Keratinocyte (primary cell): ENCODE results near the gene ZFP64. TPM values are rescaled to one million over a fixed set of nuclear protein-coding genes. Genes with fewer than 3 reads are reported as not detected.

Experiments
- DNase-seq: peaks from one replicate; pipeline ENCODE4 v3.0.0-alpha.2; 2011; ENCODE audit warnings: low read depth, missing footprints, low spot score
- FAIRE-seq: peaks from 2 replicates; lab custom pipeline; 2011; peaks lifted over from hg19 to GRCh38; lab: Jason Lieb, UNC
- H2AFZ ChIP-seq: 2 replicates; pipeline ENCODE4 v1.6.0; 2012; ENCODE audit warnings: low read length, control low read depth, inconsistent platforms; ENCODE audit not compliant: control insufficient read depth
- H3K27ac ChIP-seq: 2 replicates; pipeline ENCODE4 v1.5.1; 2011; ENCODE audit warnings: low read length; ENCODE audit not compliant: control insufficient read depth, insufficient read depth
- H3K27me3 ChIP-seq: 3 replicates; pipeline ENCODE4 v1.6.0; 2011; ENCODE audit warnings: low read length; ENCODE audit not compliant: control insufficient read depth, insufficient read depth; ENCODE audit errors: extremely low read depth
- H3K36me3 ChIP-seq, 2 experiments: 2 replicates in 1 of 2; 3 replicates in 1 of 2; pipeline ENCODE4 v1.5.1; 2011; ENCODE audit warnings: low read length in 2 of 2, mild to moderate bottlenecking in 1 of 2; ENCODE audit not compliant: control insufficient read depth in 2 of 2, insufficient read depth in 2 of 2; ENCODE audit errors: extremely low read depth in 1 of 2
- H3K4me1 ChIP-seq: 3 replicates; pipeline ENCODE4 v1.5.1; 2011; ENCODE audit warnings: low read length; ENCODE audit not compliant: control insufficient read depth, insufficient read depth; ENCODE audit errors: extremely low read depth
- H3K4me2 ChIP-seq: 3 replicates; pipeline ENCODE4 v1.6.0; 2011; ENCODE audit warnings: low read depth, low read length; ENCODE audit not compliant: control insufficient read depth, insufficient read depth; ENCODE audit errors: extremely low read depth
- H3K4me3 ChIP-seq, 3 experiments: fragments of 200-600 bp in 1 of 3; sonication (generic) in 1 of 3; 2 replicates in 2 of 3; 3 replicates in 1 of 3; pipeline ENCODE4 v1.5.1; 2011 to 2016; ENCODE audit warnings: low read length in 3 of 3, mild to moderate bottlenecking in 3 of 3, control low read depth in 2 of 3, inconsistent platforms in 1 of 3, low read depth in 1 of 3, mixed read lengths in 1 of 3, mixed run types in 1 of 3, moderate library complexity in 1 of 3; ENCODE audit not compliant: control insufficient read depth in 2 of 3, insufficient read depth in 2 of 3; ENCODE audit errors: extremely low read depth in 1 of 3
- H3K79me2 ChIP-seq: 2 replicates; pipeline ENCODE4 v1.6.0; 2012; ENCODE audit warnings: low read length; ENCODE audit not compliant: control insufficient read depth, insufficient read depth
- H3K9ac ChIP-seq: 3 replicates; pipeline ENCODE4 v1.6.0; 2011; ENCODE audit warnings: low read length; ENCODE audit not compliant: control insufficient read depth, insufficient read depth; ENCODE audit errors: extremely low read depth
- H3K9me1 ChIP-seq: 3 replicates; pipeline ENCODE4 v1.6.0; 2011; ENCODE audit warnings: low read length; ENCODE audit not compliant: control insufficient read depth, insufficient read depth; ENCODE audit errors: extremely low read depth
- H3K9me3 ChIP-seq: 2 replicates; pipeline ENCODE4 v1.5.1; 2012; ENCODE audit warnings: low read depth, low read length; ENCODE audit not compliant: control insufficient read depth
- H4K20me1 ChIP-seq: 3 replicates; pipeline ENCODE4 v1.6.0; 2011; ENCODE audit warnings: low read length; ENCODE audit not compliant: control insufficient read depth, insufficient read depth; ENCODE audit errors: extremely low read depth
- CTCF ChIP-seq, 3 experiments: IDR thresholded peaks in 1 of 3; conservative IDR thresholded peaks in 1 of 3; optimal IDR thresholded peaks in 1 of 3; 2 replicates in 2 of 3; 3 replicates in 1 of 3; pipeline versions ENCODE3 to v1.5.1; 2011; ENCODE audit warnings: low read length in 3 of 3, mild to moderate bottlenecking in 3 of 3, moderate library complexity in 2 of 3, control low read depth in 1 of 3, inconsistent platforms in 1 of 3; ENCODE audit not compliant: insufficient read depth in 2 of 3; ENCODE audit errors: extremely low read depth in 1 of 3
- EZH2 ChIP-seq: IDR thresholded peaks from one replicate; pipeline ENCODE4 v1.6.1; 2012; ENCODE audit warnings: inconsistent platforms, mild to moderate bottlenecking, low read length, moderate library complexity
- dilution Hi-C: fragments of 300-500 bp; cut with MboI; formaldehyde crosslinking; loops from one replicate; pipeline ENCODE4 v1.7.0; 2020; ENCODE audit warnings: low sequenced_read_pairs; ENCODE audit not compliant: extremely low pct_ligation_motif_present
- polyA plus RNA-seq, 5 experiments: library from polyadenylated mRNA; depleted of rRNA in 3 of 5; stranded (reverse) in 3 of 5; stranded (forward) in 1 of 5; unstranded in 1 of 5; fragments of >200 nt; gene quantifications; 1 replicate in 1 of 5; 2 replicates in 3 of 5; 3 replicates in 1 of 5; pipeline versions ENCODE4 v1.2.1 to v1.2.3, GENCODE V29; 2011 to 2012; ENCODE audit warnings: missing spikeins in 2 of 5, low read depth in 1 of 5, low replicate concordance in 1 of 5

Gene ZFP64
- polyA plus RNA-seq, 1 donor (not counting 4 experiments of a cell fraction or from before 2014, with no cell fraction given) = 27.9 TPM

- no peak for FAIRE-seq
- Histone ChIP-seq H3K4me1 (no peaks in the 10 kb centered on the region), H3K36me3 (peaks cover 11 to 16% of the 10 kb centered on the region in 2 experiments), H3K79me2 (no peaks in the 10 kb centered on the region), H3K4me3 (no peak overlapping the region), H4K20me1 (no peaks in the 10 kb centered on the region), H3K27ac (no peak overlapping the region), H3K27me3 (no peaks in the 10 kb centered on the region), H3K4me2 (no peak overlapping the region), H3K9me3 (peaks cover 4% of the 10 kb centered on the region), H3K9ac (no peak overlapping the region), H3K9me1 (no peaks in the 10 kb centered on the region), H2AFZ (no peak overlapping the region)
- TF ChIP-seq EZH2 = no peak
- TF ChIP-seq CTCF (optimal IDR thresholded peaks at IDR 0.05 in 1 of 3, IDR thresholded peaks at IDR 0.05 in 1 of 3, conservative IDR thresholded peaks at IDR 0.05 in 1 of 3; ENCODE audit: extremely low read depth in 1 of 3, insufficient read depth in 2 of 3, low read length in 3 of 3) = no peak
- dilution Hi-C loops = no loop called here
- no peak for DNase-seq
Measured at GRCh38 chr20:52154575-52154974, 37.0 kb downstream of the ZFP64 start.

- Histone ChIP-seq H2AFZ (no peak overlapping the region), H3K4me2 (no peak overlapping the region), H3K27ac (no peak overlapping the region), H3K27me3 (no peaks in the 10 kb centered on the region), H3K9me3 (peaks cover 2% of the 10 kb centered on the region), H3K4me3 (no peak overlapping the region), H3K36me3 (peaks cover 7 to 11% of the 10 kb centered on the region in 2 experiments), H3K79me2 (no peaks in the 10 kb centered on the region), H3K9ac (no peak overlapping the region), H4K20me1 (no peaks in the 10 kb centered on the region), H3K9me1 (no peaks in the 10 kb centered on the region), H3K4me1 (no peaks in the 10 kb centered on the region)
- DNase-seq = no peak
- no peak for TF ChIP-seq CTCF (optimal IDR thresholded peaks at IDR 0.05 in 1 of 3, IDR thresholded peaks at IDR 0.05 in 1 of 3, conservative IDR thresholded peaks at IDR 0.05 in 1 of 3; ENCODE audit: extremely low read depth in 1 of 3, insufficient read depth in 2 of 3, low read length in 3 of 3)
- no peak for TF ChIP-seq EZH2
- dilution Hi-C loops = no loop called here
- FAIRE-seq = no peak
Measured at GRCh38 chr20:52153896-52154295, 37.7 kb downstream of the ZFP64 start.
